Endodermal cell (in vitro differentiated cells): Measurements from ENCODE around the gene ARVCF. TPM values are rescaled to one million over a fixed set of nuclear protein-coding genes. Genes with fewer than 3 reads are reported as not detected.

Experiments used
- DNase-seq: peaks from one replicate; pipeline ENCODE4 v3.0.0-alpha.2; 2017
- H3K27ac ChIP-seq: 2 replicates; pipeline ENCODE4 v1.5.1; 2013; ENCODE audit warnings: mild to moderate bottlenecking, low read depth, low read length, moderate library complexity
- H3K27me3 ChIP-seq: 2 replicates; pipeline ENCODE4 v1.6.1; 2013; ENCODE audit warnings: mild to moderate bottlenecking, low read length, moderate library complexity; ENCODE audit not compliant: insufficient read depth, control insufficient read depth, poor library complexity, severe bottlenecking
- H3K36me3 ChIP-seq: 2 replicates; pipeline ENCODE4 v1.7.0; 2013; ENCODE audit warnings: mild to moderate bottlenecking, low read length, moderate library complexity; ENCODE audit not compliant: control insufficient read depth, insufficient read depth
- H3K4me1 ChIP-seq: one replicate; pipeline ENCODE4 v1.7.0; 2013; ENCODE audit warnings: low read length; ENCODE audit not compliant: control insufficient read depth, insufficient read depth
- H3K4me3 ChIP-seq: 2 replicates; pipeline ENCODE4 v1.5.1; 2013; ENCODE audit warnings: mild to moderate bottlenecking, low read length, moderate library complexity
- H3K9ac ChIP-seq: 2 replicates; pipeline ENCODE4 v1.6.1; 2013; ENCODE audit warnings: mild to moderate bottlenecking, low read length, moderate library complexity; ENCODE audit not compliant: poor library complexity, severe bottlenecking; ENCODE audit errors: extremely low read depth
- H3K9me3 ChIP-seq: 2 replicates; pipeline ENCODE4 v1.6.1; 2013; ENCODE audit warnings: mild to moderate bottlenecking, low read length, moderate library complexity; ENCODE audit not compliant: control insufficient read depth
- H3K27ac Mint-ChIP-seq: 2 replicates; pipeline ENCODE4 v1.8.0; 2020; ENCODE audit warnings: mixed read lengths
- H3K27me3 Mint-ChIP-seq: 2 replicates; pipeline ENCODE4 v1.8.0; 2021; ENCODE audit warnings: mild to moderate bottlenecking, mixed read lengths; ENCODE audit not compliant: insufficient read depth
- H3K36me3 Mint-ChIP-seq: 2 replicates; pipeline ENCODE4 v1.8.0; 2020; ENCODE audit warnings: low read depth, mixed read lengths
- H3K4me1 Mint-ChIP-seq: 2 replicates; pipeline ENCODE4 v1.8.0; 2020; ENCODE audit warnings: mixed read lengths
- H3K4me3 Mint-ChIP-seq: 2 replicates; pipeline ENCODE4 v1.8.0; 2020; ENCODE audit warnings: mild to moderate bottlenecking, moderate library complexity, mixed read lengths
- H3K9me3 Mint-ChIP-seq: 2 replicates; pipeline ENCODE4 v1.8.0; 2020; ENCODE audit warnings: mild to moderate bottlenecking, mixed read lengths
- CTCF ChIP-seq: fragments of 200-600 bp; sonication (generic); conservative IDR thresholded peaks from 2 replicates; pipeline ENCODE4 v1.5.0; 2021; ENCODE audit warnings: antibody characterized with exemption, mild to moderate bottlenecking
- WGBS, 2 experiments: methylation state at CpG; one replicate each; pipeline versions ENCODE4 v1.1.5 to v1.1.7; 2013; ENCODE audit warnings: missing lambda C conversion rate in 2 of 2, mixed read lengths in 1 of 2; ENCODE audit not compliant: insufficient coverage in 1 of 2, insufficient read length in 1 of 2; 5-methylcytosine and 5-hydroxymethylcytosine counted together
- microRNA-seq: library from miRNA; unstranded; fragments of <30 nt; microRNA quantifications from one replicate; pipeline ENCODE4 v1.2.0, GENCODE V29; 2020; ENCODE audit warnings: borderline microRNAs expressed
- total RNA-seq, 2 donors: library from RNA; stranded (reverse); fragmentation: NEBNext Ultra II Directional in 1 of 2; extraction: Animal tissue kit (Norgen Biotek cat#: 25700) in 1 of 2; gene quantifications; 2 replicates in 1 of 2; 3 replicates in 1 of 2; pipeline ENCODE4 v1.2.1, GENCODE V29; 2021

The ARVCF gene
- total RNA-seq, 2 donors from 2014 or later = 48.3 to 61.3 TPM

- no peak overlapping the region for H3K27ac ChIP-seq
- no peaks in the 10 kb centered on the region for H3K27me3 ChIP-seq
- Mint-ChIP-seq H3K4me1 (no peaks in the 10 kb centered on the region), H3K4me3 (no peak overlapping the region), H3K36me3 (no peaks in the 10 kb centered on the region), H3K9me3 (no peaks in the 10 kb centered on the region), H3K27me3 (no peaks in the 10 kb centered on the region), H3K27ac (no peak overlapping the region)
- H3K9ac ChIP-seq = no peak overlapping the region
- no peaks in the 10 kb centered on the region for H3K9me3 ChIP-seq
- no peaks in the 10 kb centered on the region for H3K4me1 ChIP-seq
- H3K4me3 ChIP-seq = no peak overlapping the region
- H3K36me3 ChIP-seq = no peaks in the 10 kb centered on the region
- TF ChIP-seq CTCF = no peak
- 84 to 85% methylated on average over 8 to 12 of the region's 12 CpGs for WGBS, 2 experiments
- DNase-seq = no peak
Measured at GRCh38 chr22:19923914-19924513, 92.6 kb downstream of the ARVCF start.

GRCh38 chr22:19921544-19922081, 95.0 kb downstream of the ARVCF start:
- WGBS, 2 experiments = 78 to 87% methylated on average over 3 of the region's 3 CpGs
- Histone ChIP-seq H3K27ac (no peak overlapping the region), H3K9ac (no peak overlapping the region), H3K27me3 (no peaks in the 10 kb centered on the region), H3K36me3 (no peaks in the 10 kb centered on the region), H3K4me1 (no peaks in the 10 kb centered on the region), H3K9me3 (no peaks in the 10 kb centered on the region), H3K4me3 (no peak overlapping the region)
- DNase-seq = no peak
- no peaks in the 10 kb centered on the region for H3K9me3 Mint-ChIP-seq
- H3K27ac Mint-ChIP-seq = peak overlapping the region; percentile 30
- no peak overlapping the region for H3K4me3 Mint-ChIP-seq
- no peak for TF ChIP-seq CTCF
- no peaks in the 10 kb centered on the region for H3K4me1 Mint-ChIP-seq
- no peaks in the 10 kb centered on the region for H3K27me3 Mint-ChIP-seq
- no peaks in the 10 kb centered on the region for H3K36me3 Mint-ChIP-seq

Small RNAs within 50 kb of the gene (microRNA-seq; reads per million reads assigned to microRNA genes)
- gene MIR185 (61.1 reads per million, percentile 70 among the genes with 10 or more reads in this experiment), gene MIR4761 (not detected)

Other genes starting within 250 kb of the ARVCF start
- gene GNB1L, start 161.9 kb downstream of the ARVCF start, total RNA-seq = 10 to 100 TPM in 1 of 2 donors, 1 to 10 TPM in 1; 9.5 to 12.2 TPM
- 10 to 100 TPM; 20.6 to 22.2 TPM for gene RTL10, start 161.9 kb downstream of the ARVCF start, total RNA-seq
- gene COMT, start 75.1 kb downstream of the ARVCF start, total RNA-seq = 10 to 100 TPM; 26.6 to 27.8 TPM
- gene TXNRD2, start 75.0 kb downstream of the ARVCF start, total RNA-seq = 10 to 100 TPM in 1 of 2 donors, 1 to 10 TPM in 1; 7.3 to 13.6 TPM
- 10 to 100 TPM; 19.9 to 21.8 TPM for gene TANGO2, start 4.3 kb upstream of the ARVCF start, total RNA-seq
- gene DGCR8, start 63.4 kb upstream of the ARVCF start, total RNA-seq = 10 to 100 TPM; 61.3 to 76.1 TPM
- 100 to 1,000 TPM; 320 to 415 TPM for gene RANBP1, start 99.3 kb upstream of the ARVCF start, total RNA-seq
- 10 to 100 TPM; 45.6 to 55.2 TPM for gene TRMT2A, start 100.4 kb upstream of the ARVCF start, total RNA-seq
- 10 to 100 TPM; 82.2 to 82.3 TPM for gene ZDHHC8, start 115.0 kb upstream of the ARVCF start, total RNA-seq
- not detected for gene CCDC188, start 134.2 kb upstream of the ARVCF start, total RNA-seq